ENCODE data around the gene RAB3B. TPM values are rescaled to one million over a fixed set of nuclear protein-coding genes. Genes with fewer than 3 reads are reported as not detected.

The RAB3B gene
- polyA plus RNA-seq, 6 donors from 2014 or later = not detected

DNA sequence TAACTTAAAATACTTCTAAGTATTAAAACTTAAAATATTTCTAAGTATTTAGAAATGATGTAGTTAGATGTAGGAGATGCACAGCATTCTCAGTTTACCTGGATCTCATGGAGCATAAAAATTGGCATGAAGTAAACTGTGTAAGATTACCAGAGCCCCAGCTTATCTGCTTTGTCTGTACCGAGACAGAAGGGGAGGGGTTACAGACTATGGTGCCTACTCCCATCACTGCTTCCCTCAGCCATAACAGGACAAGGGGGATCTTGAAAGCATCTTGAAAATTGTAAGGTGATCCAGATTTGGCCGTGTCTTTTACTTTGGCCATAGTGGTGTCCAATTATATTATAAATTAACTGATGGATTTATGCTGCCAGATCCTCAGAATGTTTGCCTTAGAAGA is 130.8 kb downstream of the RAB3B start:
- ATAC-seq (ENCODE audit: low read depth in 2 of 2) = no peak
- H3K4me1 Mint-ChIP-seq = peaks cover 9 to 38% (median 23%) of the 10 kb centered on the region in 3 donors
- H3K36me3 Mint-ChIP-seq = no peaks in the 10 kb centered on the region
- no peaks in the 10 kb centered on the region for H3K27me3 Mint-ChIP-seq
- no peak overlapping the region for H3K4me3 Mint-ChIP-seq
- H3K27ac Mint-ChIP-seq = no peak overlapping the region
- DNase-seq = no peak
- no peaks in the 10 kb centered on the region for H3K9me3 Mint-ChIP-seq

GRCh38 chr1:51859333-51859732 is 131.2 kb downstream of the RAB3B start:
- peak overlapping the region in 2 of 6 donors; percentile 44 to 50 for H3K27ac Mint-ChIP-seq
- no peaks in the 10 kb centered on the region for H3K27me3 Mint-ChIP-seq
- no peak overlapping the region for H3K4me3 Mint-ChIP-seq
- DNase-seq (no peak), ATAC-seq (ENCODE audit: low read depth in 2 of 2) (no peak)
- H3K4me1 Mint-ChIP-seq = peaks cover 9 to 38% (median 23%) of the 10 kb centered on the region in 3 donors
- H3K9me3 Mint-ChIP-seq = no peaks in the 10 kb centered on the region
- H3K36me3 Mint-ChIP-seq = no peaks in the 10 kb centered on the region

DNA sequence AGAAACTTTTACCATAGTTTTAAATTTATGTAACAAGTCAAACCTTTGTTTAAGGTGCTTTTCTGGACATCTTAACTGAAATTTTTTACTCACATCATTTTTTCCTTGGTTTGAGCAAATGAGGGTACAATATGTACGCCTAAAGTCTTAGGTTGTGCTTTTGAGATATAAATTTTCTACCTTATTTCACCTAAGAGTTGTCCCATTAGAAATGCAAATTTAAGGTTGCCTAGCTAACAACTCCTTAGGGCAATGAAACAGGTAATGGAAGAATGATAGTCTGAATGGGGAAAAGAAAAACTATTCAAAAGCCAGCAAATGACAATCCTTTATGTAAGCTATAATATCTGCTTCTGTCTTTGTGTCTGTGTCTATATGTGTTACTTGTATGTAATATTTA is 131.6 kb downstream of the RAB3B start:
- ATAC-seq (ENCODE audit: low read depth in 2 of 2) (no peak), DNase-seq (no peak)
- Mint-ChIP-seq H3K4me3 (no peak overlapping the region), H3K4me1 (peaks cover 9 to 38% (median 22%) of the 10 kb centered on the region in 3 donors), H3K9me3 (no peaks in the 10 kb centered on the region), H3K27me3 (no peaks in the 10 kb centered on the region), H3K27ac (no peak overlapping the region), H3K36me3 (no peaks in the 10 kb centered on the region)

Other genes starting within 250 kb of the RAB3B start
- 10 to 100 TPM; 58.5 to 94.9 (median 81.6) TPM for gene NRDC, start 112.0 kb downstream of the RAB3B start, polyA plus RNA-seq (ENCODE audit: low read depth in 6 of 6)
- 10 to 100 TPM; 24.3 to 34.9 (median 28.1) TPM for gene KTI12, start 43.1 kb upstream of the RAB3B start, polyA plus RNA-seq (ENCODE audit: low read depth in 6 of 6)
- gene TXNDC12, start 64.5 kb upstream of the RAB3B start, polyA plus RNA-seq (ENCODE audit: low read depth in 6 of 6) = 10 to 100 TPM; 67.9 to 98.7 (median 82.6) TPM
- gene BTF3L4, start 65.6 kb upstream of the RAB3B start, polyA plus RNA-seq (ENCODE audit: low read depth in 6 of 6) = 10 to 100 TPM; 81.5 to 99.9 (median 88.9) TPM
- under 1 TPM in 4 of 6 donors, not detected in 2; 0.05 to 0.24 (median 0.14) TPM for gene ZFYVE9, start 151.4 kb upstream of the RAB3B start, polyA plus RNA-seq (ENCODE audit: low read depth in 6 of 6)

Measured in naive B cell (primary cell).